ES-I3 (cell line): ENCODE results near the gene TMEM238L.

Source experiments
- H3K36me3 ChIP-seq: 2 replicates; pipeline ENCODE4 v1.6.1; 2013; ENCODE audit warnings: mild to moderate bottlenecking, low read length, control low read depth, moderate library complexity; ENCODE audit not compliant: insufficient read depth
- H3K4me1 ChIP-seq: 2 replicates; pipeline ENCODE4 v1.6.1; 2013; ENCODE audit warnings: mild to moderate bottlenecking, control low read depth, low read length; ENCODE audit not compliant: insufficient read depth
- H3K9ac ChIP-seq: 2 replicates; pipeline ENCODE4 v1.6.1; 2013; ENCODE audit warnings: low read depth, mild to moderate bottlenecking, low read length, moderate library complexity
- H3K9me3 ChIP-seq: 2 replicates; pipeline ENCODE4 v1.6.1; 2013; ENCODE audit warnings: mild to moderate bottlenecking, low read length, moderate library complexity; ENCODE audit not compliant: control insufficient read depth, insufficient read depth

TMEM238L gene

DNA sequence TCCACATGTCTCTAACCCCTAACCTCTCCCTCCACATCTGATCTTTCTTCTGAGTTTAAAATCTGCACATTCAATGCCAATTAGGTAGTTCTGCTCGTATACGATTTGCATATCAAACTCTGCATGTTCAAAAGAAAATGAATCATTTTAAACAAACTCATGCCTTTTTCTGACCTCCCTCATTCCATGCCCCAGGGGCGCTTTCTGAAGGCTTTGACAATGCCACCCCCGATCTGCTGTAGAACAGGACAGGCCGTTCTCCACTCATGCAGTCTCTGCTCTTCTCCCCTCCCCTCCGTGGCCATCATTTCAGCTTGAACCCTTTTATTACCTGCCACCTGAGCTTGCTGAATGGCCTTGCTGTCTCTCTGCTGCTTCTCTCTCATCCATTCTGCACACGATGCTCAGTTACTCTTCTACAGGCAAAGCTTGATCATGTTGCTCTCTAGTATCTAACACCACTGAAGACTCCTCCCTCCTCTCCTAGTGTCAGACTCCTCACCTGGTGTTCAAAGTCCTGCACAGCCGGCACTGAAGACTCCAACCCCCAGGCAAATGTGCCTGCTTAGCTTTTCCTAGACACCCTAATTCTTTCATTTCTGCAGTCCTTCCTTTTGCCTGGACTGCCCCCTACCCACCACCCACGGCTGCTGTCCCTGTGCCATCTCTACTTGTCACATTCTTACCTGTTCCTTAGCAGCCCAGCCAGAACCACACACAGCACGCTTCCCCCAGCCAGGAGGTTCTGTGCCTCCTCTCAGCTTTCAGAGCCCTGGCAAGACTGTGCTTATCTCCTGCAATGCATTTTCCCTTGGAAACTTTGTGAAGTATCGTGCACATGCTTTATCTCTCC, 6.2 kb downstream of the TMEM238L start:
- Histone ChIP-seq H3K4me1 (peaks cover 3% of the 10 kb centered on the region; the same call in 1 of the 2 replicates), H3K9ac (no peak overlapping the region), H3K36me3 (no peaks in the 10 kb centered on the region), H3K9me3 (no peaks in the 10 kb centered on the region)

DNA sequence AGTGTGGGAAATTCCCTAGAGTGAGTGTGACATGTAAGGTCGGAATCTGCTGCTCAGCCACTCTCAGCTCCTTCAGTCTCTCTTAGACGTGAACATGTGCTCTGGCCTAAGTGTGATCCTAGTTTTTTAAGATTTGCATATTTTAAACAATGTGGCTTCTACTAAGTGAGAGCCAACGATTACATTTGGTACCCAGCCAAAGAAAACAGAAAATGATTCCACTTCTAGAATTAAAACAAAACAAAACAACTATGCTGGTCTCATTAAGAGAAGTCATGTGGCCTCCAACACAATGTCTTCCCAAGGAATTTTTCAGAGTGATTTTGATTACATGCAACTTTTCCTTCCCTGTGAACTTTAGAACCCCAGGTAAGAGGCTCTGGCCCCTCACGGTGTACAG, 10.1 kb downstream of the TMEM238L start:
- Histone ChIP-seq H3K36me3 (no peaks in the 10 kb centered on the region), H3K9me3 (no peaks in the 10 kb centered on the region), H3K9ac (no peak overlapping the region), H3K4me1 (peaks cover 20% of the 10 kb centered on the region)

DNA sequence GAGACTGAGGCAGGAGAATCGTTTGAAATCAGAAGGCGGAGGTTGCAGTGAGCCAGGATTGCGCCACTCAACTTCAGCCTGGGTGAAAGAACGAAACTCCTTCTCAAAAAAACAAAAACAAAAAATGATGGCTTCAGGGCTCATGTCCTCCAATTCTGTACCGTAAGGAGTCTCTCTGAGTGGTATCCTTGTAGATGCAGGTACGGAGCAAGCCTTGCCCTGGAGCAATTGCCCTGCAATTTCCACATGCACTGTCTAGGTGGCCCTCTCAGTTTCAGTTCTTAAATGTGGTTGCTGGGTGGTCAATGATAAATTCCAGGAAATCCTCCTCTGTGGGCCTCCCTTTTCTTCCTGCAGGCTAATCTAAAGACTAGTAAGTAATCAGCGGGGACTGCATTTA, 10.6 kb downstream of the TMEM238L start:
- no peak overlapping the region for H3K9ac ChIP-seq
- H3K9me3 ChIP-seq: no peaks in the 10 kb centered on the region
- H3K4me1 ChIP-seq: peaks cover 20% of the 10 kb centered on the region
- H3K36me3 ChIP-seq: no peaks in the 10 kb centered on the region

DNA sequence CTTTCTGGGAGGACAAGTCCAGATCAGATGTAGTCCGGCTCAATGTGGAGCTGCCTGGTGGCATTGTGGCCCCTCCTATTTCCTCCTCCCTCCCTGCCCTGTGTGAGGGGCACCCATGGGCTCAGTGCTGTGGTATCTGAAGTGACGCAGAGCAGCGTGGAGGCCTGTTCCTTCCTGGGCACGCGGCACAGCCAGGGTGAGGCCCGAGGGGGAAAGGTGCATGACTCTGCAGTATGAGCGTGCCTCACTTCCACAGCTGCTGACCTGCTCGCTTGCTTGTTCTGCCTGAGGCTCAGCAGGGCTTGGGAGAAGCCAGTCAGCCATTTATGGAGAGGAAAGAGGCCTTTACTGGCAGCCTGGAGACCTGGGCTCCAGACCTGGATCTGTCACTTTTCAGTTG, 11.7 kb downstream of the TMEM238L start:
- Histone ChIP-seq H3K36me3 (no peaks in the 10 kb centered on the region), H3K4me1 (peaks cover 17% of the 10 kb centered on the region), H3K9ac (no peak overlapping the region), H3K9me3 (no peaks in the 10 kb centered on the region)

DNA sequence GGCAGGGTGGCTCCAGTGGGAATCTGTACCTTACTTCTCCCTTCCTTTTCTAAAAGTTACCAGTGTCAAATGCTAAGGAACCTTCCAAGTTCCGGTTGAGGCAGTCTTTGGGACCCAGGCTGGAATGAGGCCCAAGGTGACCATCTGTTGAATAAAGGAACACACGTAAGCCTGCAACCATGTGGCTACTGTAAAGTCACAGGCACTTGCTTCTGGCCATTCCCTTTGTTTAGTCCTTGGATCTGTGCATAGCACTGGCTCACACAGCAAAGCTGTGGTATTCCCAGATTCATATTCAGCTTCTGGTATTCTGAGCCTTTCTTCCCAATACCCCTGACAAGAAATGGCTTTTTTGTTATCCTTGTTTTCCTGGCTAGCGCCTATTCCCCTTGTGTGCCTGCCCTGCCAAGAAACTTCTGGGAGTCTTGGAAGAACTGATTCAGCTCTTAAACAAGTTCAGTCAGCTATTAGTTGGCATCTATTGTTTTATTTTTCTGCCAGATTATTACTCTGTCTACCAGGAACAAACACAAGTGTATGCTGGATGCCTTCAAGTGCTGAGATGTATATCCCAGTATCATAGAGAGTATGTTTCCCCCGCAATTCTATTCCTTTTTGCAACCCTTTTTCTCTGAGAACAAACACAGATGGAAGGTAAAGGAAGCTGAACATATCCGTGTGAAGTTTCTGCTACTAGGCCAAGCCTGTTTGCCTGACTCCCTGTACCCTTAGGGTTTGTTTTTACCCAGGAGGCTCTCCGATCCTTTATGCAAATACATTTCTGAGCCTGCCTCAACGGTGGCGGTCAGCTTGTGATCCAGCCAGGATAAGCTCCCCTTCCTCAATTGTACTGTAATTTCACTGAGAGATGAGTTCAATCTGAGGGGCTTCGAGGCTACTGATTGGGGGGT, 13.2 kb downstream of the TMEM238L start:
- Histone ChIP-seq H3K9me3 (no peaks in the 10 kb centered on the region), H3K9ac (no peak overlapping the region), H3K4me1 (peaks cover 17% of the 10 kb centered on the region), H3K36me3 (no peaks in the 10 kb centered on the region)

DNA sequence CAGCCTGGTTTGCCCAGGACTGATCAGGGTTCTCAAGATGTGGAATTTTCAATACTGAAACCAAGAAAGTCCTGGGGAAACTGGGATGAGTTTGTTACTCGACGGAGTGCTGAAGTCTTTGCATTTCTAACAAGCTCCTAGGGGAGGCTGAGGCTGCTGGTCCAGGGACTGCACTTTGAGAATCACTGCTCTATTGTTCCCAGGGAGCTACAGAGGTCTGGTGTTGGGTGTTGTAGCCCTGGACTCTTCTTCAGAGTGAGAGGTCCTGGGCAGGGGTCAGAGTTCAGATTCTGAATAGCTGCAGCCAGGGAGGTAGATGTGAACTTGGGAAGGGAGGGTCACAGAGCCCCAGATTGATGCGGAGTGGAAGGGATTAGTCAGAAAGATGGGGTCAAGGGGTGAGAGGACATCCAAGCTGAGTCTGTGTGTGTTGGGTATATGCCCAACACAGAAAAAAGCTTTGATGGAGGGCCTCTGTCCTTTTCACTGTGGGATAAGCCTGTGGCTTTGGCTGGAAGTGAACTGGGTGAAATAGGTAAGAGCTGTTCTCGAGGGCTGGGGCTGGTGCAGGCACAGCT, 14.1 kb downstream of the TMEM238L start:
- H3K9ac ChIP-seq: no peak overlapping the region
- H3K36me3 ChIP-seq: no peaks in the 10 kb centered on the region
- no peaks in the 10 kb centered on the region for H3K9me3 ChIP-seq
- peaks cover 23% of the 10 kb centered on the region for H3K4me1 ChIP-seq

DNA sequence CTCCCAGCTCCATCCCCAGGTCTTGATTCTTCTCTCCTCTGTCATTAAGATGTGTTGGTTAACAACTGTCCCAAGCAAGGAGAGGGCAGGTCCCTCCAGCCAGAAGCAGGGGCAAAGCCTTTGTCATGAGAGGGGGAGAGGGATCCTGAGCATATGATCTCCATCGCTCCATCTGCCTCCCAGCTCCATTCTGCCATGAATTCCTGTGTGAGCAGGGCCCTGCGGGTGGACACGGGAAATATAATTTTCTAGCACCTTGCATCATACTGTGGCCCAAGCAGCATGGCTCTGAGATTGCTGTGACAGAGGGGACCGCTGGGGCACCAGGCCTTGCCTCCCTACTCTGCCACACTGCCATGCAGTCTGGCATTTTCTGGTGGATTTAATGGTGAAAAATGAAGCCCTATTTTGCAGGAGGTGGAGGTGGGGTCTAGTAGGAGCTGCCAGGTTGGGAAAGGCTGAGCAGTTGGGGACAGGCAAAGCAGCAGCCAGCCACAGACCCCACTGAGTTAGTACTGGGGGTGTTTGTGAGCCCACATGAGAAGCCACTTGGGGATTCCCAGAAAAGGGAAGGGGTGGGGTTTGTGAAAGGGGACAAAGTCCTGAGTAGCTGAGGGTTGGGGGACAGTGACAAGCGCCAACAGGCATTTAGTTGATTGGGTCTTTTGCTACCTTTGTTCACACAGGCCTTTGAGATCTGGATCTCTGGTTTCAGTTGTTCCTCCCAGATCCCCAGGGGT, 16.4 kb downstream of the TMEM238L start:
- no peaks in the 10 kb centered on the region for H3K36me3 ChIP-seq
- no peak overlapping the region for H3K9ac ChIP-seq
- peaks cover 24% of the 10 kb centered on the region for H3K4me1 ChIP-seq
- no peaks in the 10 kb centered on the region for H3K9me3 ChIP-seq

DNA sequence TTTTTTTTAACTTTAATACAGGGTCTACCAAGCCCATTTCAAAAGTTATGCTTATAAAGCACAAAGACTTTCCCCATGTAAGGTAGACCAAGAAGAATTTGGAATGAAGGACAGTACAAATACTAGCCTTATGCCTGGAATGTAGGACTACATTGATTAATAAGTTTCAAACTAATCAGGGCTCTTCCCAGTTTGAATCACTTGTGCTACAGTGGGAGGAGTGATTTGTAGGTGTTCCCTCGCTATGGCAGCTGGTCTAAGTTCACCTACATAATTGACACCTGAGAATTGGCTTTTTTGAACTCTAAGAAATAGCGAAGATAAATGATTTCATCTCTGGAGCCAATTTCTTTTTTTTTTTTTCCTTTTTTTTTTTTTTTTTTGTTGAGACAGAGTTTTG, 18.6 kb downstream of the TMEM238L start:
- no peaks in the 10 kb centered on the region for H3K9me3 ChIP-seq
- H3K9ac ChIP-seq: no peak overlapping the region
- no peaks in the 10 kb centered on the region for H3K36me3 ChIP-seq
- peaks cover 12% of the 10 kb centered on the region for H3K4me1 ChIP-seq

DNA sequence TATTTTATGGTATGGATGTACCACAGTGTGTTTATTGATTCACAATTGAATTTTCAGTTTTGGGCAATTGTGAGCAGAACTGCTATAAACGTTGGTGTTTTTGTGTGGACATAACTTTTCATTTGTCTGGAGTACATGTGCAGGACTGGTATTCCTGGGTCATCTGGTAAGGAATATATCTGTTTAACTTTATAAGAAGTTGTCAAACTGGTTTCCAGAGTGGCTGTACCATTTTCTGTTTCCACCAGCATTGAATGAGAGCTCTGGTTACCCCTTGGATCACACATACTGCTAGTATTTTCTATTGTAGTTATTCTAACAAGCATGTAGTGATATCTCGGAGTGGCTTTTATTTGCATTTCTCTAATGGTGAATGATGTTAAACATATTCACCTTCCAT, 24.3 kb downstream of the TMEM238L start:
- Histone ChIP-seq H3K9ac (no peak overlapping the region), H3K36me3 (no peaks in the 10 kb centered on the region), H3K9me3 (peaks cover 8% of the 10 kb centered on the region; the same call in 1 of the 2 replicates), H3K4me1 (no peaks in the 10 kb centered on the region; the same call in 1 of the 2 replicates)

DNA sequence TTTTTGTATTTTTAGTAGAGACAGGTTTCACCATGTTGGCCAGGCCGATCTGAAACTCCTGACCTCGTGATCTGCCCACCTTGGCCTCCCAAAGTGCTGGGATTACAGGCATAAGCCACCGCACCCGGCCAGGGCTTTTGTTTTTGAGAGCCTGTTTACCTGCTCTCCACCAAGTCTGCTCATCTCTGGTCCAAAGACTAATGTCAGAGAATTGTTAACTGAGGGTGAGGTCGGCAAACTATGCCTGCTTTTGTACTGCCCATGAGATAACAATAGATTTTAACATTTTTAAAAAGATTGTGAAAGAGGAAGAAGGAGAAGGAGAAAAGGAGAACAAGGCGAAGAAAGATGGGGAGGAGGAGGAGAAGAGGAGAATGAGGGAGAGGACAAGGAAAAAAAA, 26.0 kb downstream of the TMEM238L start:
- H3K4me1 ChIP-seq: no peaks in the 10 kb centered on the region
- H3K36me3 ChIP-seq: no peaks in the 10 kb centered on the region
- peaks cover 8% of the 10 kb centered on the region; the same call in 1 of the 2 replicates for H3K9me3 ChIP-seq
- H3K9ac ChIP-seq: no peak overlapping the region

DNA sequence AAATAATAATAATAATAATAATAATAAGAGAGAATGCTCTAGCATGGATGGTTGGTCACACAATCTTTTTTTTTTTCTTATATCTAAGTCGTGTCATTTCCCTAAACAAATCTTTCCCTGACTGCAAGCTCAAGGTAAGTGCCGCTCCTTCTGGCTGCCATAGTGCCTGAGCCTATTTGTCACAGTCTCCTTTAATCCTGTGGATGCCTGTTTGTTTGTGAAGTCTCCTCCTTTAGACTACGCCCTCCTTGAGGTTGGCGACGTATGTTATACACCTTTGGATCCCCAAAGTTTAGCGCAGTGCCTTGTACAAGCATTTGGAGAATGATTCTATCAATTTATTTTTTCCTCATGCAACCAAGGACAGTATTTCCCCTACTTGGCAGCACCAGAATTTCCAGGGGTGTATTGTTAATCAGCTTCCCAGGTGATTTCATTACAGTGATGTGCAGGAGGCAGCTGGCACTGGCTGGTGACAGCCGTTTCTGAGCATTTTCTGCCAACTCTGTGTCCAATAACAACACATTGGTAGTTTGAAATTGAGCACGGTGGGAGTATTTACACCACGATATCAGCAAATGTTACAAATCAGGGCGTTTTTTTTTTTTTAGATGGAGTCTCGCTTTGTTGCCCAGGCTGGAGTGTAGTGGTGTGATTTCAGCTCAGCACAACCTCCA, 26.6 kb downstream of the TMEM238L start:
- Histone ChIP-seq H3K36me3 (no peaks in the 10 kb centered on the region), H3K9me3 (peaks cover 8% of the 10 kb centered on the region; the same call in 1 of the 2 replicates), H3K9ac (no peak overlapping the region), H3K4me1 (no peaks in the 10 kb centered on the region)

DNA sequence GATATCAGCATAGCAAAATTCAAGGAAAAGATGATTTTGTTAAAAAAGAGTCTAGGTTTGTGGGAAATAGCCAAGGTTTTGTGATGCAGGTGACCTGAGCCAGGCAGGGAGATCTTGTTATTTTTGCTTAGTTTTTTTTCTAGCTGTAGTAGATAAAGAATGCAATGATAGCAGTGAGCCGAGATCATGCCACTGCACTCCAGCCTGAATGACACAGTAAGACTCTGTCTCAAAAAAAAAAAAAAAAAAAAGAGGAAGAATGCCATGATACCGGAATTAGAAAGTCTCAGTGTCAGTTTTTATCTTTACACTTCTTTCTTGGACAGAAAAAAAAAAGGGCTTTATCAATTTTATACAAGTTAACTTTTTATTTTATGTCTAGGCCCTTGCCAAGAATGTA, 27.5 kb downstream of the TMEM238L start:
- H3K4me1 ChIP-seq: no peaks in the 10 kb centered on the region
- no peaks in the 10 kb centered on the region for H3K36me3 ChIP-seq
- peaks cover 9% of the 10 kb centered on the region; the same call in 1 of the 2 replicates for H3K9me3 ChIP-seq
- H3K9ac ChIP-seq: no peak overlapping the region

DNA sequence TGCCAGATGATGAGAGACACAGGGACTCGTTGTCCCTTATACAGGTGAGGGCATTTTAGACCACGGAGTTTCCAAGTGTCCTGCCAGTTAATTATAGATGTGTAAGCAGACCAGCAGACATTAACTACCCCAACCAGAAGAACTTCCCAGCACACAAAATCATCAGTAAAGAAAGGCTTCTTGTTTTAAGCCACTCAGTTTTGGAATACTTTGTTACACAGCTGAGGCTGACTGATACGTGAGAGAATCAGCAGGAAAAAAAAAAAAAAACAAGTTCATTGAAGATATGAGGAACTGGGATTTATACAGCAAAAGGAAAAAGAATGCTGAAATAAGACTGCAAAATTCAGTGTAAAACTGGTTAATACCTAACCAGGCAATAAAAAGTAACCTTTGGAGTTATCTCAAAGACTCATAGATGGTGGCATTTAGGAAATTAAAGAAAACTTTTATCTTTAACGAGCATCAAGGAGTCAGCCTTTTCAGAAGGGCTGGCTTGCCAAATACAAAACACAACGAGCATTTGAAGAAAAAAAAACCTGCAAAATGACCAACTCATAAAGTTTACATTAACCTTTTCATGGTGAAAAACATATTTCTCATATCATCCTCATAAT, 28.1 kb downstream of the TMEM238L start:
- Histone ChIP-seq H3K9ac (no peak overlapping the region), H3K36me3 (no peaks in the 10 kb centered on the region), H3K9me3 (peaks cover 9% of the 10 kb centered on the region; the same call in 1 of the 2 replicates), H3K4me1 (no peaks in the 10 kb centered on the region)
